ENCODE data around the gene PHF11. TPM values are rescaled to one million over a fixed set of nuclear protein-coding genes. Genes with fewer than 3 reads are reported as not detected.
A peak's percentile ranks its signal among the peaks of the same experiment; 100 is the strongest.

PHF11 gene
- total and polyA plus RNA-seq, 5 donors from 2014 or later, result 101 to 134 (median 119) TPM

DNA sequence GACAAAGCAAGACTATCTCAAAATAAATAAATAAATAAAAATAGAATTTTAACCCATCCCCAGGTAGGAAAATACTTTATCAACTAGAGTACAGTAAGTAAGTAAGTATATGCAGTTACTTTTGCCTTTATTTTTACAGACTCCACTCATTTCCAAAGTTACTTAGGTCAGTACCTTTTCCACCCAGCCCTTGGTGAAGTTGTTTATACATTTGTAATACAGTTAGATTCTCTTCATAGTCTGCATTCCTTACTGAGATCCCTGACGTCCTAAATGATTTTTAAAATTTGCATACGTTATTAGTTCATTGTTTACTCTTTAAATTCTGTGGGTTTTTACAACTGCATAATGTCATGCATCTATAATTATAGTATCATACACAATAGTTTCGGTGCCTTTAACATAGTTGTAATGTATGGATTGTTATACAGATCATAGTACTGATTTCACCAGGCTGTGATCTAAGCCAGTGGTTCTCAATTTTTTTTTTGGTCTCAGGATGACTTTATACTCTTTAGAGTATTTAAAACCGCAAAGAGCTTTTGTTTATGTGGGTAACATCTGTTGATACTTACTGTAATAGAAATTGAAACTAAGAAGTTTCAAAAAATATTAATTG, 41.3 kb upstream of the PHF11 start:
- peak; percentile 90 to 94 for ATAC-seq (ENCODE audit: low read depth in 2 of 2)
- peak in 2 of 3 donors; percentile 60 to 73 for DNase-seq
- no peaks in the 10 kb centered on the region for H3K9me3 ChIP-seq (ENCODE audit: control insufficient read depth in 2 of 2, low read length in 2 of 2)
- H3K36me3 ChIP-seq (ENCODE audit: control insufficient read depth, insufficient read depth, low read length), result peaks cover 7% of the 10 kb centered on the region
- Mint-ChIP-seq H3K27ac (peak overlapping the region; percentile 59 to 98 (median 66)), H3K9me3 (no peaks in the 10 kb centered on the region), H3K36me3 (peaks cover 30% of the 10 kb centered on the region), H3K4me1 (peaks cover 13 to 60% (median 49%) of the 10 kb centered on the region in 4 donors), H3K27me3 (no peaks in the 10 kb centered on the region), H3K4me3 (peak overlapping the region; percentile 52 to 70 (median 56))
- H3K4me3 ChIP-seq (ENCODE audit: low read depth, low read length), result peak overlapping the region; percentile 71
- H3K4me1 ChIP-seq (ENCODE audit: control insufficient read depth, insufficient read depth, low read length, poor library complexity, severe bottlenecking), result peaks cover 27% of the 10 kb centered on the region
- no peaks in the 10 kb centered on the region for H3K27me3 ChIP-seq (ENCODE audit: control insufficient read depth, insufficient read depth, low read length)
- H3K27ac ChIP-seq (ENCODE audit: insufficient read depth, low read length, poor library complexity, severe bottlenecking), result peak overlapping the region; percentile 73

DNA sequence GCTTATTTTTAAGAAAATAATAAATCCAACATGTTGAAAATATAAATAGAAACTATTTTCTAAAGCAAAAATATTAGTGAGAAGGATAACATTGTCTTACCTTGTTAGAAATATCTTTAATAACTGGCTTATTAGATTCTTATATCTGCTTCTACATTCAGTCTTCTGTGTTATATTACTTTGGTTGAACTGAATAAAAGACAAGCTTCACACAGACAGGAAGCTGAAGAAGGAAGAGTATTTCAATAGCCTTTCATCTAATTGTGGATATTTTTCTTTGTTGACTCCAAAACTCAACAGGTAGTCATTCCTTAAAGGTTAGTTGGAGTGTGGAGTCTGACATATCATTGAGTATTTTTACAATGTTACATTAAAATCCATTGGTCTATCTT, 40.8 kb upstream of the PHF11 start:
- H3K4me1 Mint-ChIP-seq, result peaks cover 10 to 55% (median 44%) of the 10 kb centered on the region in 4 donors
- no peak for DNase-seq
- Histone ChIP-seq H3K36me3 (ENCODE audit: control insufficient read depth, insufficient read depth, low read length) (peaks cover 7% of the 10 kb centered on the region), H3K27ac (ENCODE audit: insufficient read depth, low read length, poor library complexity, severe bottlenecking) (peak overlapping the region; percentile 73), H3K9me3 (ENCODE audit: control insufficient read depth in 2 of 2, low read length in 2 of 2) (no peaks in the 10 kb centered on the region), H3K4me1 (ENCODE audit: control insufficient read depth, insufficient read depth, low read length, poor library complexity, severe bottlenecking) (peaks cover 27% of the 10 kb centered on the region), H3K27me3 (ENCODE audit: control insufficient read depth, insufficient read depth, low read length) (no peaks in the 10 kb centered on the region), H3K4me3 (ENCODE audit: low read depth, low read length) (peak overlapping the region; percentile 71)
- H3K9me3 Mint-ChIP-seq, result no peaks in the 10 kb centered on the region
- H3K27ac Mint-ChIP-seq, result peak overlapping the region; percentile 15 to 77 (median 59)
- H3K36me3 Mint-ChIP-seq, result peaks cover 27% of the 10 kb centered on the region
- H3K27me3 Mint-ChIP-seq, result no peaks in the 10 kb centered on the region
- peak; percentile 12 to 23 for ATAC-seq (ENCODE audit: low read depth in 2 of 2)
- H3K4me3 Mint-ChIP-seq, result peak overlapping the region; percentile 10 to 58 (median 42)

DNA sequence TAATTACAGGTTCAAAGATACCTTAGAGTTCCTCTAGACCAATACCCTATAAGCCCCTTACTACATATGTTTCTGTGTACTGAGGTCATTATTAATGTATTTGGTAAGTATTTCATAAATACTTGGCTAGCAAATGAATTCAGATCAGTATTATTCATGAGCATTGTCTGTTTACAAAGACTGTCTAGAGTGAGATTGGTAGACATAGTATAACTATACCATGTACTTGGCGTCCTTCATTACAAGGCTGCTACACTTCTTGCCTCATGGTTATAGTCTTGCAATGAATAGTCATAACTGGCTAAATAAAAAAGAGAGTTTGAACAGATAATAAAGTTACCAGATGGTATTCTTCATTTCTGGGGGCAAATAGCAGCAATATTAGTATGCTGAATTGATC, 39.6 kb upstream of the PHF11 start:
- H3K4me3 Mint-ChIP-seq, result peak overlapping the region in 2 of 4 donors; percentile 3 to 43
- Histone ChIP-seq H3K4me3 (ENCODE audit: low read depth, low read length) (no peak overlapping the region), H3K36me3 (ENCODE audit: control insufficient read depth, insufficient read depth, low read length) (peaks cover 15% of the 10 kb centered on the region), H3K9me3 (ENCODE audit: control insufficient read depth in 2 of 2, low read length in 2 of 2) (no peaks in the 10 kb centered on the region), H3K27ac (ENCODE audit: insufficient read depth, low read length, poor library complexity, severe bottlenecking) (no peak overlapping the region), H3K4me1 (ENCODE audit: control insufficient read depth, insufficient read depth, low read length, poor library complexity, severe bottlenecking) (peaks cover 22% of the 10 kb centered on the region), H3K27me3 (ENCODE audit: control insufficient read depth, insufficient read depth, low read length) (no peaks in the 10 kb centered on the region)
- ATAC-seq (ENCODE audit: low read depth in 2 of 2) (no peak), DNase-seq (no peak)
- H3K27me3 Mint-ChIP-seq, result no peaks in the 10 kb centered on the region
- peaks cover 32% of the 10 kb centered on the region for H3K36me3 Mint-ChIP-seq
- no peaks in the 10 kb centered on the region for H3K9me3 Mint-ChIP-seq
- peak overlapping the region in 1 of 3 donors; percentile 74 for H3K27ac Mint-ChIP-seq
- H3K4me1 Mint-ChIP-seq, result peaks cover 5 to 49% (median 39%) of the 10 kb centered on the region in 4 donors

DNA sequence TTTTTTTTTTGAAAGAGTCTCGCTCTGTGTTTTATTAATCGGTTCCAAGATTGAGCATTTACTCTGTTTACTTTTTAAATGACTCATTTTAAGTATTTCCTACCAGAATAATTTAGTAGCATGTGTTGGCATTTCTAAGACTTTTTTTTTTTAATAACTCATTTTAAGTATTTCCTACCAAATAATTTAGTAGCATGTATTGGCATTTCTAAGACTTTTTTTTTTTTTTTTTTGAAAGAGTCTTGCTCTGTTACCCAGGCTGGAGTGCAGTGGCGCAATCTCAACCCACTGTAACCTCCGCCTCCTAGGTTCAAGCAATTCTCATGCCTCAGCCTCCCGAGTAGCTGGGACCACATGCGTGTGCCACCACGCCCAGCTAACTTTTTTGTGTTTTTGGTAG, 38.5 kb upstream of the PHF11 start:
- Mint-ChIP-seq H3K36me3 (peaks cover 42% of the 10 kb centered on the region), H3K9me3 (peaks cover 0 to 2% (median 0%) of the 10 kb centered on the region in 7 donors), H3K4me3 (no peak overlapping the region), H3K27ac (peak overlapping the region in 1 of 3 donors; percentile 74), H3K4me1 (peaks cover 5 to 49% (median 35%) of the 10 kb centered on the region in 4 donors), H3K27me3 (no peaks in the 10 kb centered on the region)
- peaks cover 22% of the 10 kb centered on the region for H3K4me1 ChIP-seq (ENCODE audit: control insufficient read depth, insufficient read depth, low read length, poor library complexity, severe bottlenecking)
- H3K9me3 ChIP-seq (ENCODE audit: control insufficient read depth in 2 of 2, low read length in 2 of 2), result peaks cover 4% of the 10 kb centered on the region in 2 experiments
- no peak for DNase-seq
- H3K27ac ChIP-seq (ENCODE audit: insufficient read depth, low read length, poor library complexity, severe bottlenecking), result no peak overlapping the region
- H3K36me3 ChIP-seq (ENCODE audit: control insufficient read depth, insufficient read depth, low read length), result peaks cover 25% of the 10 kb centered on the region
- H3K4me3 ChIP-seq (ENCODE audit: low read depth, low read length), result no peak overlapping the region
- ATAC-seq (ENCODE audit: low read depth in 2 of 2), result no peak
- no peaks in the 10 kb centered on the region for H3K27me3 ChIP-seq (ENCODE audit: control insufficient read depth, insufficient read depth, low read length)

DNA sequence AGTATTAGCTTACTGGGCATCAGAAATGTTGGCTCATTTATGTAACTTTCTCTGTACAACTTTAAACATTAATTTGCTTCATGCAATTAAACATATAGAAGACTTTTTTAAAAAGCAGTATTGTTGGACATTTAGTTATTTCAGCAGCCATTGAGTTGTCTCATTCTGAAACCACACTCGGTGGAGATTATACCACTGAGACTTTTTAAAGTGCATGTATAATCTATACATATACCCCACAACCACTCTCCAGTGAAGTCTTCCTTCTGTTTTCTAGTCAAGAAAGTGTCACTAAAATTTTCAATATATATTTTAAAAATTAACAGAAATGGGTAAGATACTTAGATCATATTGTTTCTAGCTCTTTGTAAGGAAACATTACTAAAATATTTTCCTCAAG, 36.2 kb upstream of the PHF11 start:
- peaks cover 44% of the 10 kb centered on the region for H3K36me3 ChIP-seq (ENCODE audit: control insufficient read depth, insufficient read depth, low read length)
- Mint-ChIP-seq H3K4me1 (peaks cover 2 to 33% (median 25%) of the 10 kb centered on the region in 4 donors), H3K4me3 (no peak overlapping the region), H3K27ac (no peak overlapping the region), H3K27me3 (no peaks in the 10 kb centered on the region), H3K36me3 (peaks cover 52% of the 10 kb centered on the region), H3K9me3 (peaks cover 0 to 12% (median 4%) of the 10 kb centered on the region in 7 donors)
- no peaks in the 10 kb centered on the region for H3K27me3 ChIP-seq (ENCODE audit: control insufficient read depth, insufficient read depth, low read length)
- H3K27ac ChIP-seq (ENCODE audit: insufficient read depth, low read length, poor library complexity, severe bottlenecking), result no peak overlapping the region
- H3K4me1 ChIP-seq (ENCODE audit: control insufficient read depth, insufficient read depth, low read length, poor library complexity, severe bottlenecking), result peaks cover 13% of the 10 kb centered on the region
- DNase-seq (no peak), ATAC-seq (ENCODE audit: low read depth in 2 of 2) (no peak)
- H3K9me3 ChIP-seq (ENCODE audit: control insufficient read depth in 2 of 2, low read length in 2 of 2), result peaks cover 12 to 17% of the 10 kb centered on the region in 2 experiments
- no peak overlapping the region for H3K4me3 ChIP-seq (ENCODE audit: low read depth, low read length)

DNA sequence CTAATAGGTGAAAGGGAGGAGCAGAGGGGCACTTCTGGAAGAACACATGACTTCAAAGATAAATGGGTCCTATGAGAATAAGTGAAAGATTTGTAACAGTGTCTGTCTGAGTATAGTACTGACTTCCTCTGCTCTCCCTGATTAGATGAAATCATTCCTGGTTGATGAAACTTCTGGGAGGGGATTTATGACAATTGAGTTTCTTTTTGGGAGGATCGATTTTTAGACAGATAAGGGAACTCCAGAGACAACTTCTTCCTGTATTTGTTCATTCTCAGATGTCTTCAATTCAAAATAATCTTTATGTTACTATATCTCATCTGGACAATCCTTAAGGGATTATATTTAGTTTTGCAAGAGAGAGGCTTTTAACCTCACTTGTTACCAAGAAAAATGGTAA, 31.7 kb upstream of the PHF11 start:
- no peak overlapping the region for H3K27ac ChIP-seq (ENCODE audit: insufficient read depth, low read length, poor library complexity, severe bottlenecking)
- Mint-ChIP-seq H3K4me3 (no peak overlapping the region), H3K9me3 (peaks cover 0 to 12% (median 4%) of the 10 kb centered on the region in 7 donors), H3K27me3 (no peaks in the 10 kb centered on the region), H3K36me3 (peaks cover 58% of the 10 kb centered on the region), H3K4me1 (peaks cover 0 to 5% (median under 1%) of the 10 kb centered on the region in 4 donors), H3K27ac (no peak overlapping the region)
- DNase-seq, result no peak
- H3K27me3 ChIP-seq (ENCODE audit: control insufficient read depth, insufficient read depth, low read length), result no peaks in the 10 kb centered on the region
- H3K9me3 ChIP-seq (ENCODE audit: control insufficient read depth in 2 of 2, low read length in 2 of 2), result peaks cover 12 to 17% of the 10 kb centered on the region in 2 experiments
- ATAC-seq (ENCODE audit: low read depth in 2 of 2), result no peak
- H3K36me3 ChIP-seq (ENCODE audit: control insufficient read depth, insufficient read depth, low read length), result peaks cover 77% of the 10 kb centered on the region
- H3K4me3 ChIP-seq (ENCODE audit: low read depth, low read length), result no peak overlapping the region
- H3K4me1 ChIP-seq (ENCODE audit: control insufficient read depth, insufficient read depth, low read length, poor library complexity, severe bottlenecking), result no peaks in the 10 kb centered on the region

DNA sequence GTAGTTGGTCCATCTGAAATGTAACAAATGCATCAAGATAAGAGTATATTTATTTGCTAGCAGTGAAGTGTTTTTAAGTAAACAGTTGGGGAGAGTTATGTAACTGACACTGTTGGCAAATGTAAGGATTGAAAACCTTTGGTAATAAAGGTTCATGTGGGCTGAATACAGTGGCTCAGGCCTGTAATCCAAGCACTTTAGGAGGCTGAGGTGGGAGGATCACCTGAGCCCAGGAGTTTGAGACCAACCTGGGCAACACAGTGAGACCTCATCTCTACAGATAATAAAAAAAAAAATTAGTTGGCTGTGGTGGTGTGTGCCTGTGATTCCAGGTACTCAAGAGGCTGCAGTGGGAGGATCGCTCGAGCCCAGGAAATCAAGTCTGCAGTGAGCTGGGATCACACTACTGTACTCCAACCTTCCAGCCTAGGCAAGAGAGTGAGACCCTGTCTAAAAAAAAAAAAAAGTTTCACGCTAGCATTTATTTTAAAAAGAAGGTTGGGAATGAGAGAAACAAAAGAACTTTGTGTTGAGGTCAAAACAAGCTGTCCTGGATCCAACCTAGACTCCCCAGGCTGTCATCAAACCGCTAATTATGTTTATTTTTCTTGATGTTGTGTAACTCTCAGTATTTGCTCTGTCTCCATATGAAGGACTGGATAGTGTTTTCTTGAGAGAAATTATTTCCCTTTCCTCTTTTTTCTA, 31.0 kb upstream of the PHF11 start:
- DNase-seq (no peak), ATAC-seq (ENCODE audit: low read depth in 2 of 2) (no peak)
- Mint-ChIP-seq H3K27me3 (no peaks in the 10 kb centered on the region), H3K9me3 (peaks cover 0 to 12% (median 4%) of the 10 kb centered on the region in 7 donors), H3K4me1 (peaks cover 0 to 5% (median under 1%) of the 10 kb centered on the region in 4 donors), H3K4me3 (no peak overlapping the region), H3K36me3 (peaks cover 63% of the 10 kb centered on the region), H3K27ac (peak overlapping the region in 1 of 3 donors; percentile 20)
- Histone ChIP-seq H3K27me3 (ENCODE audit: control insufficient read depth, insufficient read depth, low read length) (no peaks in the 10 kb centered on the region), H3K4me3 (ENCODE audit: low read depth, low read length) (no peak overlapping the region), H3K27ac (ENCODE audit: insufficient read depth, low read length, poor library complexity, severe bottlenecking) (no peak overlapping the region), H3K36me3 (ENCODE audit: control insufficient read depth, insufficient read depth, low read length) (peaks cover 82% of the 10 kb centered on the region), H3K4me1 (ENCODE audit: control insufficient read depth, insufficient read depth, low read length, poor library complexity, severe bottlenecking) (no peaks in the 10 kb centered on the region), H3K9me3 (ENCODE audit: control insufficient read depth in 2 of 2, low read length in 2 of 2) (peaks cover 12 to 17% of the 10 kb centered on the region in 2 experiments)

Data from CD4-positive, CD25-positive, alpha-beta regulatory T cell (primary cell).